NB4 (cell line): ENCODE data around the gene HOXB3.

ENCODE experiments used
- POLR2A ChIP-seq: IDR thresholded peaks from 2 replicates; pipeline ENCODE4 v1.6.1; 2011; ENCODE audit warnings: mild to moderate bottlenecking; ENCODE audit not compliant: insufficient read length; ENCODE audit errors: extremely low read depth
- TF ChIP-seq, protein P1 (sequence below): IDR thresholded peaks from one replicate; pipeline ENCODE4 v1.5.1; 2012; ENCODE audit warnings: low read depth, low read length
- TF ChIP-seq, protein P2 (sequence below): IDR thresholded peaks from 2 replicates; pipeline ENCODE4 v1.6.1; 2011; ENCODE audit warnings: low read depth, low read length

DNA sequence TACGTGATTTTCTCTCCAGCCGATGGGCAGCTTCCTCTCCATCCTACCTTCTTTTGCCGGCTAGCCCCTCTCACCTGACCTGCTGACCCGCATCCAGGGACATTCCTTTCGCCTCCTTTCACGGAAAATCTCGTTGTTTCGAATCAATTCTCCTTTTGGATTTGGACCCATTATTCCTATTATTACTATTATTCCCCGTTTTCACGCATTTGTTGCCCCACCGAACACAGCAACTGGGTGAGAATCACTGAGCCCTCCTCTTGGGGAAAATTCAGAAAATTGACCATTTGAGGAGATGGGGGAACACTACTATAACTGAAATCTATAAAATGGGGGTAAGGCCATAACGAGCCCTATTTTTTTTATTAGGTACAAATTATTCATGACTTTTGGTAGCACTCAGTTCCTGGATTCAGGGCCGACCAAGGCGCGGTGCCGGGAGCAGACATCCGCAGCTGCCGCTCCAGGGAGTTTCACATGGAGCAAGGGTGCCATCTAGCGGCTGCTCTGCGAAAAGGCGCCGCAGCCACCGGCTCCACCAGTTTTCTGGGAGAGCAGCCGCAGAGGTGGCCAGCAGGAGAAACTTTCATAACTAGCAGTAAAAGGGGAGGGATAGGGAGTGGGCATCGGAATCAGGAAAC lies 28.3 kb upstream of the HOXB3 start:
- TF ChIP-seq POLR2A: no peak
- TF ChIP-seq, protein P1, sequence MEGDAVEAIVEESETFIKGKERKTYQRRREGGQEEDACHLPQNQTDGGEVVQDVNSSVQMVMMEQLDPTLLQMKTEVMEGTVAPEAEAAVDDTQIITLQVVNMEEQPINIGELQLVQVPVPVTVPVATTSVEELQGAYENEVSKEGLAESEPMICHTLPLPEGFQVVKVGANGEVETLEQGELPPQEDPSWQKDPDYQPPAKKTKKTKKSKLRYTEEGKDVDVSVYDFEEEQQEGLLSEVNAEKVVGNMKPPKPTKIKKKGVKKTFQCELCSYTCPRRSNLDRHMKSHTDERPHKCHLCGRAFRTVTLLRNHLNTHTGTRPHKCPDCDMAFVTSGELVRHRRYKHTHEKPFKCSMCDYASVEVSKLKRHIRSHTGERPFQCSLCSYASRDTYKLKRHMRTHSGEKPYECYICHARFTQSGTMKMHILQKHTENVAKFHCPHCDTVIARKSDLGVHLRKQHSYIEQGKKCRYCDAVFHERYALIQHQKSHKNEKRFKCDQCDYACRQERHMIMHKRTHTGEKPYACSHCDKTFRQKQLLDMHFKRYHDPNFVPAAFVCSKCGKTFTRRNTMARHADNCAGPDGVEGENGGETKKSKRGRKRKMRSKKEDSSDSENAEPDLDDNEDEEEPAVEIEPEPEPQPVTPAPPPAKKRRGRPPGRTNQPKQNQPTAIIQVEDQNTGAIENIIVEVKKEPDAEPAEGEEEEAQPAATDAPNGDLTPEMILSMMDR: peak; percentile 84
- TF ChIP-seq, protein P2, sequence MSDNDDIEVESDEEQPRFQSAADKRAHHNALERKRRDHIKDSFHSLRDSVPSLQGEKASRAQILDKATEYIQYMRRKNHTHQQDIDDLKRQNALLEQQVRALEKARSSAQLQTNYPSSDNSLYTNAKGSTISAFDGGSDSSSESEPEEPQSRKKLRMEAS: peak; percentile 43; the same call in 1 of the 2 replicates
